Measurements from ENCODE around the gene KLRK1.
"Not testable (repeated sequence)": the region's sequence is repeated elsewhere in the genome, so short reads cannot be mapped to it uniquely, and the experiment has no call there.

KLRK1 gene

GRCh38 chr12:10362828-10363657 is 26.8 kb downstream of the KLRK1 start:
- no peak for DNase-seq (ENCODE audit: low read depth, low spot score)

- DNase-seq (ENCODE audit: low read depth, low spot score): no peak
These were observed 27.5 kb downstream of the KLRK1 start for GRCh38 chr12:10362325-10362724.

GRCh38 chr12:10361622-10362021 is 28.2 kb downstream of the KLRK1 start:
- no peak for DNase-seq (ENCODE audit: low read depth, low spot score)

- DNase-seq (ENCODE audit: low read depth, low spot score): no peak
These were observed 28.8 kb downstream of the KLRK1 start for GRCh38 chr12:10361084-10361483.

- no peak for DNase-seq (ENCODE audit: low read depth, low spot score)
These were observed 30.9 kb downstream of the KLRK1 start for GRCh38 chr12:10358969-10359368.

GRCh38 chr12:10358131-10358530 is 31.7 kb downstream of the KLRK1 start:
- DNase-seq (ENCODE audit: low read depth, low spot score): no peak

- no peak for DNase-seq (ENCODE audit: low read depth, low spot score)
These were observed 35.3 kb downstream of the KLRK1 start for GRCh38 chr12:10354502-10354901.

- no peak for DNase-seq (ENCODE audit: low read depth, low spot score)
These were observed 35.8 kb downstream of the KLRK1 start for GRCh38 chr12:10354071-10354470.

GRCh38 chr12:10351457-10351856 is 38.4 kb downstream of the KLRK1 start:
- not testable (repeated sequence) for DNase-seq (ENCODE audit: low read depth, low spot score)

- DNase-seq (ENCODE audit: low read depth, low spot score): no peak
These were observed 47.8 kb downstream of the KLRK1 start for GRCh38 chr12:10341892-10342509.

GRCh38 chr12:10340946-10341345 is 48.9 kb downstream of the KLRK1 start:
- DNase-seq (ENCODE audit: low read depth, low spot score): not testable (repeated sequence)

- no peak for DNase-seq (ENCODE audit: low read depth, low spot score)
These were observed 50.6 kb downstream of the KLRK1 start for GRCh38 chr12:10339053-10339840.

- DNase-seq (ENCODE audit: low read depth, low spot score): not testable (repeated sequence)
These were observed 51.4 kb downstream of the KLRK1 start for GRCh38 chr12:10338470-10338869.

GRCh38 chr12:10336196-10336595 is 53.6 kb downstream of the KLRK1 start:
- DNase-seq (ENCODE audit: low read depth, low spot score): not testable (repeated sequence)

GRCh38 chr12:10331642-10332239 is 58.1 kb downstream of the KLRK1 start:
- peak; percentile 35 for DNase-seq (ENCODE audit: low read depth, low spot score)

- DNase-seq (ENCODE audit: low read depth, low spot score): not testable (repeated sequence)
These were observed 61.1 kb downstream of the KLRK1 start for GRCh38 chr12:10328691-10329090.
